HG03442 (cell line): ENCODE data around the gene AP1S3.
"Not testable (repeated sequence)": the region's sequence is repeated elsewhere in the genome, so short reads cannot be mapped to it uniquely, and the experiment has no call there.

Experiments
- ATAC-seq: cut with Tn5 transposase; IDR thresholded peaks from one replicate; pipeline ENCODE4 v1.9.1; 2021; ENCODE audit warnings: mild to moderate bottlenecking, moderate library complexity; ENCODE audit not compliant: unreplicated experiment

The AP1S3 gene

GRCh38 chr2:223837287-223838061 is at the start of gene AP1S3:
TSS of gene AP1S3 (minus strand) at chr2:223837582. CDS start at chr2:223837450, 132 bp downstream.
- peak; percentile 70 for ATAC-seq

- no peak for ATAC-seq
These were observed 49.7 kb upstream of the AP1S3 start for GRCh38 chr2:223887127-223887526.

GRCh38 chr2:223886726-223887125 is 49.3 kb upstream of the AP1S3 start:
- no peak for ATAC-seq

- ATAC-seq, result peak; percentile 94
These were observed 47.0 kb upstream of the AP1S3 start for GRCh38 chr2:223884399-223884798.

- no peak for ATAC-seq
These were observed 45.3 kb upstream of the AP1S3 start for GRCh38 chr2:223882715-223883114.

- no peak for ATAC-seq
These were observed 43.4 kb upstream of the AP1S3 start for GRCh38 chr2:223880796-223881195.

- peak; percentile 48 for ATAC-seq
These were observed 40.5 kb upstream of the AP1S3 start for GRCh38 chr2:223877721-223878410.

GRCh38 chr2:223873672-223874071 is 36.3 kb upstream of the AP1S3 start:
- no peak for ATAC-seq

GRCh38 chr2:223872772-223873171 is 35.4 kb upstream of the AP1S3 start:
- not testable (repeated sequence) for ATAC-seq

- ATAC-seq, result not testable (repeated sequence)
These were observed 34.3 kb upstream of the AP1S3 start for GRCh38 chr2:223871661-223872060.

- ATAC-seq, result no peak
These were observed 33.6 kb upstream of the AP1S3 start for GRCh38 chr2:223870840-223871611.

- ATAC-seq, result peak; percentile 49
These were observed 30.6 kb upstream of the AP1S3 start for GRCh38 chr2:223868005-223868404.

- peak; percentile 51 for ATAC-seq
These were observed 28.6 kb upstream of the AP1S3 start for GRCh38 chr2:223865907-223866508.

- no peak for ATAC-seq
These were observed 27.7 kb upstream of the AP1S3 start for GRCh38 chr2:223865124-223865523.

GRCh38 chr2:223863491-223863890 is 26.1 kb upstream of the AP1S3 start:
- ATAC-seq, result no peak

- no peak for ATAC-seq
These were observed 23.7 kb upstream of the AP1S3 start for GRCh38 chr2:223860809-223861738.

- ATAC-seq, result no peak
These were observed 21.7 kb upstream of the AP1S3 start for GRCh38 chr2:223859070-223859469.

- peak; percentile 39 for ATAC-seq
These were observed 19.2 kb upstream of the AP1S3 start for GRCh38 chr2:223856584-223856983.

- no peak for ATAC-seq
These were observed 18.6 kb upstream of the AP1S3 start for GRCh38 chr2:223856021-223856420.

- no peak for ATAC-seq
These were observed 18.0 kb upstream of the AP1S3 start for GRCh38 chr2:223855426-223855825.
